PC-9 (cell line): Measurements from ENCODE around the gene BEND6.
"Not testable (repeated sequence)": the region's sequence is repeated elsewhere in the genome, so short reads cannot be mapped to it uniquely, and the experiment has no call there.

Experiments used
- CTCF ChIP-seq: fragments of 200-600 bp; sonication (generic); conservative IDR thresholded peaks from 2 replicates; pipeline ENCODE4 v1.6.1; 2017; ENCODE audit warnings: mixed run types, antibody characterized with exemption, mild to moderate bottlenecking, moderate library complexity
- EZH2 ChIP-seq: fragments of 200-600 bp; sonication (generic); IDR thresholded peaks from 2 replicates; pipeline ENCODE4 v1.8.0; 2017; ENCODE audit warnings: antibody characterized with exemption, low read depth

DNA sequence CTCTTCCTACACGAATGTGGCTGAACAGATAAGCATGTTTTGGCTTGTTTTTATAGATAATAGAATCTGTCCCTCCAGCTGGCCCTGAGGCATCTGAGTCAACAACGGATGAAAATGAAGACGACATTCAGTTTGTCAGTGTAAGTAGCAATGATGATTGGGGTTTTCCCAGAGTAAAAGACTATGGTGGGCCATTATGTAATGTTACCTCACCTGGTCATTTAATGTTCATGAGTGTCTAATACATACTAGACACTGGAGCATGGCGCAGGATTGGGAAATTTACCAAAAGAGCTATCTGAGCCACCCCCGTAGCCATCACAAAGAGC is 92.3 kb downstream of the BEND6 start:
- TF ChIP-seq CTCF, EZH2: not testable (repeated sequence)
